A673 (cell line): ENCODE data around the gene KRT1. TPM values are rescaled to one million over a fixed set of nuclear protein-coding genes. Genes with fewer than 3 reads are reported as not detected.

ENCODE experiments used
- BruUV-seq: library from RNA; stranded (reverse); fragments of 400-500 nt; replicated peaks from 2 replicates; lab custom pipeline; 2021; lab: Mats Ljungman, UMichigan
- CTCF ChIA-PET: fragments of 300-600 bp; sonication (Branson Sonifier 250); formaldehyde crosslinking; loops from one replicate; lab custom pipeline; 2022; ENCODE audit warnings: antibody characterized with exemption; lab: Charles Lee
- POLR2A ChIA-PET: fragments of 300-600 bp; sonication (Branson Sonifier 250); formaldehyde crosslinking; loops from one replicate; lab custom pipeline; 2022; ENCODE audit warnings: antibody characterized with exemption; ENCODE audit not compliant: low non-redundant PET; lab: Charles Lee
- DNase-seq: peaks from one replicate; pipeline ENCODE4 v3.0.0-alpha.2; 2015; ENCODE audit warnings: low spot score
- H3K27ac ChIP-seq: fragments of 200-600 bp; sonication (generic); 2 replicates; pipeline ENCODE4 v1.5.1; 2016; ENCODE audit warnings: mixed run types, low read depth, mild to moderate bottlenecking, mixed read lengths, antibody characterized with exemption, low read length; ENCODE audit not compliant: poor library complexity, severe bottlenecking
- H3K27me3 ChIP-seq: fragments of 200-600 bp; sonication (generic); replicated peaks from 2 replicates; pipeline ENCODE4 v1.6.1; 2017; ENCODE audit warnings: mixed run types, low read depth, mild to moderate bottlenecking, mixed read lengths, antibody characterized with exemption, low read length; ENCODE audit not compliant: insufficient read depth, poor library complexity
- H3K36me3 ChIP-seq: fragments of 200-600 bp; sonication (generic); 2 replicates; pipeline ENCODE4 v1.6.1; 2016; ENCODE audit warnings: mixed run types, mild to moderate bottlenecking, mixed read lengths, antibody characterized with exemption, low read length; ENCODE audit not compliant: insufficient read depth, poor library complexity, severe bottlenecking
- H3K4me1 ChIP-seq: fragments of 200-600 bp; sonication (generic); 2 replicates; pipeline ENCODE4 v1.6.1; 2017; ENCODE audit warnings: mixed run types, mild to moderate bottlenecking, mixed read lengths, antibody characterized with exemption, low read length; ENCODE audit not compliant: insufficient read depth, poor library complexity, severe bottlenecking
- H3K4me3 ChIP-seq: fragments of 200-600 bp; sonication (generic); 2 replicates; pipeline ENCODE4 v1.5.1; 2016; ENCODE audit warnings: low read depth, mixed run types, mild to moderate bottlenecking, mixed read lengths, low read length; ENCODE audit not compliant: poor library complexity, severe bottlenecking
- H3K9me3 ChIP-seq: fragments of 200-600 bp; sonication (generic); 2 replicates; pipeline ENCODE4 v1.6.1; 2016; ENCODE audit warnings: mixed run types, low read depth, mild to moderate bottlenecking, mixed read lengths, antibody characterized with exemption, low read length; ENCODE audit not compliant: poor library complexity, severe bottlenecking
- CTCF ChIP-seq: fragments of 300-800, 200-600 bp; sonication (generic); conservative IDR thresholded peaks from 2 replicates; pipeline ENCODE4 v1.5.1; 2017; ENCODE audit warnings: low read depth, mild to moderate bottlenecking, antibody characterized with exemption, low read length, moderate library complexity, mixed read lengths
- EZH2 ChIP-seq: fragments of 200-600 bp; sonication (generic); IDR thresholded peaks from 2 replicates; pipeline ENCODE4 v1.6.1; 2017; ENCODE audit warnings: borderline replicate concordance, low read depth, mild to moderate bottlenecking, mixed read lengths, antibody characterized with exemption, low read length; ENCODE audit not compliant: poor library complexity, severe bottlenecking
- intact Hi-C: fragments of 100-400 bp; cut with micrococcal nuclease; formaldehyde crosslinking; loops from one replicate; pipeline ENCODE4 v1.10.0; 2022; ENCODE audit not compliant: unreplicated experiment
- total RNA-seq: library from RNA; stranded (reverse); gene quantifications from 2 replicates; pipeline ENCODE4 v1.2.3, GENCODE V29; 2021

Gene KRT1
- total RNA-seq, 1 experiment from 2014 or later, result not detected

- Histone ChIP-seq H3K4me3 (no peak overlapping the region), H3K27ac (no peak overlapping the region), H3K9me3 (no peaks in the 10 kb centered on the region), H3K36me3 (no peaks in the 10 kb centered on the region), H3K27me3 (no peaks in the 10 kb centered on the region), H3K4me1 (no peaks in the 10 kb centered on the region)
- intact Hi-C loops, result no loop called here
- no peak for DNase-seq
- CTCF ChIA-PET, result no interaction called here
- POLR2A ChIA-PET, result no interaction called here
- no peak for TF ChIP-seq EZH2
- TF ChIP-seq CTCF, result no peak
- no TSS peak for BruUV-seq
Observed at GRCh38 chr12:52686063-52686462, 5.9 kb upstream of the KRT1 start.

GRCh38 chr12:52685406-52685890 lies 5.2 kb upstream of the KRT1 start:
- Histone ChIP-seq H3K27ac (no peak overlapping the region), H3K4me1 (no peaks in the 10 kb centered on the region), H3K9me3 (no peaks in the 10 kb centered on the region), H3K4me3 (no peak overlapping the region), H3K36me3 (no peaks in the 10 kb centered on the region), H3K27me3 (no peaks in the 10 kb centered on the region)
- BruUV-seq, result no TSS peak
- TF ChIP-seq EZH2 (no peak), CTCF (no peak)
- no peak for DNase-seq
- POLR2A ChIA-PET, result no interaction called here
- CTCF ChIA-PET, result no interaction called here
- intact Hi-C loops, result no loop called here

- intact Hi-C loops, result no loop called here
- H3K27ac ChIP-seq, result no peak overlapping the region
- H3K27me3 ChIP-seq, result no peaks in the 10 kb centered on the region
- no peak for TF ChIP-seq CTCF
- no peak for TF ChIP-seq EZH2
- no peak overlapping the region for H3K4me3 ChIP-seq
- BruUV-seq, result no TSS peak
- POLR2A ChIA-PET, result no interaction called here
- H3K4me1 ChIP-seq, result no peaks in the 10 kb centered on the region
- H3K36me3 ChIP-seq, result no peaks in the 10 kb centered on the region
- DNase-seq, result no peak
- H3K9me3 ChIP-seq, result no peaks in the 10 kb centered on the region
- CTCF ChIA-PET, result no interaction called here
Observed at GRCh38 chr12:52684431-52684830, 4.2 kb upstream of the KRT1 start.
